Vagina (tissue), 2 donors: ENCODE results near the gene ODAD3.

Experiments
- CTCF ChIP-seq, 3 experiments: fragments of 450-650 bp in 2 of 3; fragments of 200-600 bp in 1 of 3; sonication (generic) in 1 of 3; IDR thresholded peaks; one replicate each; pipeline ENCODE4 v1.5.1; 2017 to 2019; ENCODE audit warnings: antibody characterized with exemption in 3 of 3, mild to moderate bottlenecking in 2 of 3, moderate library complexity in 2 of 3
- POLR2A ChIP-seq, 2 donors: fragments of 450-650 bp; IDR thresholded peaks; one replicate each; pipeline ENCODE4 v1.6.1; 2017; ENCODE audit warnings: antibody characterized with exemption in 2 of 2, mild to moderate bottlenecking in 2 of 2, moderate library complexity in 2 of 2
- POLR2AphosphoS5 ChIP-seq, 2 donors: sonication (generic); formaldehyde crosslinking; IDR thresholded peaks; one replicate each; pipeline ENCODE4 v1.9.0; 2017; ENCODE audit warnings: antibody characterized with exemption in 2 of 2, mild to moderate bottlenecking in 2 of 2, low read depth in 1 of 2; ENCODE audit not compliant: insufficient read depth in 1 of 2

GRCh38 chr19:11373885-11374432, 61.0 kb downstream of the ODAD3 start:
- TF ChIP-seq POLR2AphosphoS5 (IDR thresholded peaks at IDR 0.05; ENCODE audit: insufficient read depth in 1 of 2, low read depth in 1 of 2): no peak
- no peak for TF ChIP-seq POLR2A (IDR thresholded peaks at IDR 0.05)
- no peak for TF ChIP-seq CTCF (IDR thresholded peaks at IDR 0.05)
